Smooth muscle cell (in vitro differentiated cells): Measurements from ENCODE around the gene EFHD1. TPM values are rescaled to one million over a fixed set of nuclear protein-coding genes. Genes with fewer than 3 reads are reported as not detected.

Experiments used
- DNase-seq: peaks from one replicate; lab custom pipeline; 2025; ENCODE audit not compliant: unreplicated experiment; lab: John Stamatoyannopoulos, UW
- H2AFZ ChIP-seq: fragments of 200-600 bp; sonication (generic); 2 replicates; pipeline ENCODE4 v1.6.0; 2016; ENCODE audit warnings: antibody characterized with exemption, low read depth, mild to moderate bottlenecking
- H3F3A ChIP-seq: fragments of 200-600 bp; sonication (generic); 2 replicates; pipeline ENCODE4 v1.6.0; 2017; ENCODE audit warnings: antibody characterized with exemption, low read depth
- H3K27ac ChIP-seq: fragments of 200-600 bp; sonication (generic); 2 replicates; pipeline ENCODE4 v1.5.1; 2016; ENCODE audit warnings: low read depth, mild to moderate bottlenecking
- H3K27me3 ChIP-seq: fragments of 200-600 bp; sonication (generic); 2 replicates; pipeline ENCODE4 v1.6.1; 2016; ENCODE audit warnings: low read depth, mild to moderate bottlenecking
- H3K36me3 ChIP-seq: fragments of 200-600 bp; sonication (generic); 2 replicates; pipeline ENCODE4 v1.5.1; 2016; ENCODE audit warnings: low read depth
- H3K4me1 ChIP-seq: fragments of 200-600 bp; sonication (generic); 2 replicates; pipeline ENCODE4 v1.5.1; 2016; ENCODE audit warnings: low read depth
- H3K4me2 ChIP-seq: fragments of 200-600 bp; sonication (generic); 2 replicates; pipeline ENCODE4 v1.6.0; 2016; ENCODE audit warnings: mild to moderate bottlenecking
- H3K4me3 ChIP-seq: fragments of 200-600 bp; sonication (generic); 2 replicates; pipeline ENCODE4 v1.5.1; 2016; ENCODE audit warnings: mild to moderate bottlenecking
- H3K79me2 ChIP-seq: fragments of 200-600 bp; sonication (generic); 2 replicates; pipeline ENCODE4 v1.6.0; 2016; ENCODE audit warnings: low read depth, mild to moderate bottlenecking
- H3K9ac ChIP-seq: fragments of 200-600 bp; sonication (generic); 2 replicates; pipeline ENCODE4 v1.6.0; 2016; ENCODE audit warnings: low read depth
- H3K9me3 ChIP-seq: fragments of 200-600 bp; sonication (generic); replicated peaks from 2 replicates; pipeline ENCODE4 v1.5.1; 2016; ENCODE audit warnings: low read depth
- H4K20me1 ChIP-seq: fragments of 200-600 bp; sonication (generic); 2 replicates; pipeline ENCODE4 v1.6.0; 2016; ENCODE audit warnings: low read depth
- WGBS: methylation state at CpG from one replicate; pipeline ENCODE4 v1.1.7; 2016; ENCODE audit warnings: low lambda C conversion rate; 5-methylcytosine and 5-hydroxymethylcytosine counted together
- polyA plus RNA-seq: library from polyadenylated mRNA; unstranded; fragments of >200 nt; fragmentation: Nextera tagmentation; extraction: Ambion mirVana; gene quantifications from 2 replicates; pipeline ENCODE4 v1.2.1, GENCODE V29; 2016
- total RNA-seq: library from RNA; depleted of rRNA; stranded (reverse); fragments of >200 nt; gene quantifications from 2 replicates; pipeline ENCODE4 v1.2.3, GENCODE V29; 2014
- TF ChIP-seq, protein P1 (sequence below): fragments of 200-600 bp; sonication (generic); IDR thresholded peaks from 2 replicates; pipeline ENCODE4 v1.5.1; 2017; ENCODE audit warnings: borderline replicate concordance, mild to moderate bottlenecking, antibody characterized with exemption; ENCODE audit not compliant: insufficient read depth, poor library complexity, severe bottlenecking

EFHD1 gene
- total and polyA plus RNA-seq, 2 experiments from 2014 or later: 6.4 to 19.2 TPM

DNA sequence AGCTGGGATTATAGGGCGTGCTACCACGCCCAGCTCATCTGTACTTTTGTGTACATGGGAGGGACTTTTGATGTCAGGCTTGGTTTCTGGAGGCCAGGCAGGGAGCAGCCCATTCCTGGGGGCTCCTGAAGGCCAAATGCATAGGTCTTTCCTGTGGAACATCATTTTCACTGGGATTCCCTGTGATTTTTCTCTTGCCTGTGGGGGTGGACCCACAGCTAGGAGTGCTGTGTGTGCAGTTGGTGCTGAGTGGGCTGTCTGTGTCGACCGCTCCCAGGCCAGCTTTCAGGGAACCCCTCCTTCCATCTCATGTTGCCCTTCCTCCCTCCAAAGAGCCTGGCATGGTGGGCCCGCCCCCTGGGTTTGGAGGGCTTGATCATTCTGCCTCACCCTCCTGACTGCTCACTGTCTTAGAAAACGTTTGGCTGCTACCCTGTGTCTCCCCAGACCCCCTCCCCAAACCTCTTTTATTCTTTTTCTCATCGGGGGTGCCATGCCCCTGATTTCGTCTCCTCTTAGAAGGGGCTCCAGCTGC is 10.5 kb downstream of the EFHD1 start:
- no peak overlapping the region for H3K4me3 ChIP-seq
- TF ChIP-seq, protein P1, sequence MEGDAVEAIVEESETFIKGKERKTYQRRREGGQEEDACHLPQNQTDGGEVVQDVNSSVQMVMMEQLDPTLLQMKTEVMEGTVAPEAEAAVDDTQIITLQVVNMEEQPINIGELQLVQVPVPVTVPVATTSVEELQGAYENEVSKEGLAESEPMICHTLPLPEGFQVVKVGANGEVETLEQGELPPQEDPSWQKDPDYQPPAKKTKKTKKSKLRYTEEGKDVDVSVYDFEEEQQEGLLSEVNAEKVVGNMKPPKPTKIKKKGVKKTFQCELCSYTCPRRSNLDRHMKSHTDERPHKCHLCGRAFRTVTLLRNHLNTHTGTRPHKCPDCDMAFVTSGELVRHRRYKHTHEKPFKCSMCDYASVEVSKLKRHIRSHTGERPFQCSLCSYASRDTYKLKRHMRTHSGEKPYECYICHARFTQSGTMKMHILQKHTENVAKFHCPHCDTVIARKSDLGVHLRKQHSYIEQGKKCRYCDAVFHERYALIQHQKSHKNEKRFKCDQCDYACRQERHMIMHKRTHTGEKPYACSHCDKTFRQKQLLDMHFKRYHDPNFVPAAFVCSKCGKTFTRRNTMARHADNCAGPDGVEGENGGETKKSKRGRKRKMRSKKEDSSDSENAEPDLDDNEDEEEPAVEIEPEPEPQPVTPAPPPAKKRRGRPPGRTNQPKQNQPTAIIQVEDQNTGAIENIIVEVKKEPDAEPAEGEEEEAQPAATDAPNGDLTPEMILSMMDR: no peak
- H3K9ac ChIP-seq: no peak overlapping the region
- DNase-seq: no peak
- no peaks in the 10 kb centered on the region for H3K4me1 ChIP-seq
- no peak overlapping the region for H3K27ac ChIP-seq
- H3K36me3 ChIP-seq: no peaks in the 10 kb centered on the region
- no peak overlapping the region for H2AFZ ChIP-seq
- no peak overlapping the region for H3K4me2 ChIP-seq
- no peaks in the 10 kb centered on the region for H3F3A ChIP-seq
- 87% methylated on average over 8 of the region's 8 CpGs for WGBS
- H3K9me3 ChIP-seq: no peaks in the 10 kb centered on the region
- H3K27me3 ChIP-seq: no peaks in the 10 kb centered on the region
- H4K20me1 ChIP-seq: peaks cover 3% of the 10 kb centered on the region
- no peaks in the 10 kb centered on the region for H3K79me2 ChIP-seq

DNA sequence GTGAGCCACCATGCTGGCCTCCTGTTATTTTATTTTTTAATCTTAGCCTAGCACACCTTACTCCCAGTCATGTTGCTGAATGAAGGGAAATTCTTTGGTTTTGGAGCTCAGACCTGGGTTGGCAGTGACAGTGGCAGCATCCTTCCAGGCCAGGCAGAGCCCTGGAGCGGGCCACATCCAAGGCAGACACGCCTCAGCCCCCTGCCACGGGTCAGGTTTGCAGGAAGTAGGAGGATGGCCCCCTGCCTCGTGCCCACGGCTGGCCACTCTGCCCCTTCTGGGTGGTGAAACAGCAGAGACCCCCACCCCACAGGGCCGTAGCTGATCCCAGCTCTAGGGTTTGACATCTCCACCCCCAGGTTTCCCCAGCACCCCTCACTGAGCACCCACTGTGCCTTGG is 11.7 kb downstream of the EFHD1 start:
- no peaks in the 10 kb centered on the region for H3K4me1 ChIP-seq
- H3K36me3 ChIP-seq: no peaks in the 10 kb centered on the region
- TF ChIP-seq, protein P1: no peak
- H3K79me2 ChIP-seq: no peaks in the 10 kb centered on the region
- no peak for DNase-seq
- H3K27me3 ChIP-seq: no peaks in the 10 kb centered on the region
- no peaks in the 10 kb centered on the region for H3F3A ChIP-seq
- H3K4me2 ChIP-seq: no peak overlapping the region
- 98% methylated on average over 6 of the region's 6 CpGs for WGBS
- H2AFZ ChIP-seq: no peak overlapping the region
- H4K20me1 ChIP-seq: peaks cover 3% of the 10 kb centered on the region
- no peak overlapping the region for H3K4me3 ChIP-seq
- H3K9me3 ChIP-seq: no peaks in the 10 kb centered on the region
- H3K9ac ChIP-seq: no peak overlapping the region
- no peak overlapping the region for H3K27ac ChIP-seq

DNA sequence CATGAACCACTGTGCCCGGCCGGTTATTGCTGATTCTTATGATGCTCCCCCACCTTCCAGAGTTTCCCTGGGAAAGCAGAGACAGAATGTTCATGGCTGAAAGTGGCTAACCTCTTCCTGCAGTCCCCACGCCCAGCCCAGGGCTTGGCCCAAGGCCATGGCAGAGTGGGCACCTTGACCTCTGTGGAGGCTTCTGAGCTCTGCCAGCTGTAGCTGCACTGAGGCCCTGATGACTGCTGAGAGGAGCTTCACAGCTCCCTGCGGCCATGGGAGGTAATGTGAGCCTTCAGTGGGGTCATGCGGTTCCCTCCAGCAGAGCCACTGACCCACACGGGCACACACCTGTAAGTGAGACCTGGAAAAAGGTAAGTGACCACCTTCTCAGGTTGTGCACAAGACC is 13.3 kb downstream of the EFHD1 start:
- Histone ChIP-seq H3K79me2 (no peaks in the 10 kb centered on the region), H3K27ac (no peak overlapping the region), H3K27me3 (no peaks in the 10 kb centered on the region), H3K4me1 (no peaks in the 10 kb centered on the region), H4K20me1 (peaks cover 3% of the 10 kb centered on the region), H3F3A (no peaks in the 10 kb centered on the region), H3K36me3 (no peaks in the 10 kb centered on the region), H3K9me3 (no peaks in the 10 kb centered on the region), H3K4me2 (no peak overlapping the region), H3K4me3 (no peak overlapping the region), H3K9ac (no peak overlapping the region), H2AFZ (no peak overlapping the region)
- no peak for DNase-seq
- WGBS: 94% methylated on average over 6 of the region's 6 CpGs
- TF ChIP-seq, protein P1: no peak

DNA sequence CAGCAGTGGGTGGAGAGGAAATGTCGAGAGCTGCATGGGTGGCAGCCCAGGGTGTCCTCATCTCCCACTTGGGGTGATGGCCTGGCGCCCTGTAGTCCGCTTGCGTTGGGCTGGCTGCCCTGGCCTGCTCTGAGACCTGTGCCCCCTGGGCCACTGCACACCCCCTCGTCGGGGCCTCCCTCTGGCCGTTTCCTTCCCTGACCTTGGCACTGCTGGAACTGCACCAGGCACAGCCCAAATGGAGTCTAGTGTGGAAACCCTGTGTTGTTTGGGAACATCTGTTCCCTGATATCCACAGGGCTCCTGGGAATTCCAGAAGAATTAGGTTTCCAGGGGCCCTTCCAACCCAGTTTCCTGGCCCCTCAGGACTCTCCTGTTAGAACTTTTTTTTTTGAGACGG is 13.9 kb downstream of the EFHD1 start:
- H3K27me3 ChIP-seq: no peaks in the 10 kb centered on the region
- H3K4me2 ChIP-seq: no peak overlapping the region
- TF ChIP-seq, protein P1: no peak
- no peaks in the 10 kb centered on the region for H3K4me1 ChIP-seq
- 96% methylated on average over 8 of the region's 8 CpGs for WGBS
- no peaks in the 10 kb centered on the region for H3K36me3 ChIP-seq
- no peak overlapping the region for H3K27ac ChIP-seq
- no peak overlapping the region for H2AFZ ChIP-seq
- H3K9me3 ChIP-seq: no peaks in the 10 kb centered on the region
- no peaks in the 10 kb centered on the region for H3F3A ChIP-seq
- H3K4me3 ChIP-seq: no peak overlapping the region
- H4K20me1 ChIP-seq: peaks cover 3% of the 10 kb centered on the region
- H3K9ac ChIP-seq: no peak overlapping the region
- DNase-seq: no peak
- no peaks in the 10 kb centered on the region for H3K79me2 ChIP-seq
